Glutamatergic neuron (in vitro differentiated cells): ENCODE data around the gene LBX2. TPM values are rescaled to one million over a fixed set of nuclear protein-coding genes. Genes with fewer than 3 reads are reported as not detected.

Experiments used
- DNase-seq: peaks from one replicate; pipeline ENCODE4 v3.0.0; 2022
- H3K27ac Mint-ChIP-seq: one replicate; pipeline ENCODE4 v1.8.0; 2020; ENCODE audit warnings: mild to moderate bottlenecking, mixed read lengths, inconsistent platforms; ENCODE audit not compliant: unreplicated experiment
- H3K27me3 Mint-ChIP-seq: one replicate; pipeline ENCODE4 v1.8.0; 2020; ENCODE audit warnings: mild to moderate bottlenecking, moderate library complexity, mixed read lengths, inconsistent platforms; ENCODE audit not compliant: unreplicated experiment
- H3K36me3 Mint-ChIP-seq: one replicate; pipeline ENCODE4 v1.8.0; 2020; ENCODE audit warnings: mild to moderate bottlenecking, mixed read lengths, inconsistent platforms; ENCODE audit not compliant: unreplicated experiment
- H3K4me1 Mint-ChIP-seq: one replicate; pipeline ENCODE4 v1.8.0; 2020; ENCODE audit warnings: mild to moderate bottlenecking, low read depth, mixed read lengths, inconsistent platforms; ENCODE audit not compliant: unreplicated experiment
- H3K4me3 Mint-ChIP-seq: one replicate; pipeline ENCODE4 v1.8.0; 2020; ENCODE audit warnings: mild to moderate bottlenecking, mixed read lengths, inconsistent platforms; ENCODE audit not compliant: unreplicated experiment
- H3K9me3 Mint-ChIP-seq: one replicate; pipeline ENCODE4 v1.8.0; 2020; ENCODE audit warnings: mild to moderate bottlenecking, moderate library complexity, mixed read lengths, inconsistent platforms; ENCODE audit not compliant: unreplicated experiment
- total RNA-seq: library from RNA; stranded (reverse); fragmentation: NEBNext Ultra II Directional; extraction: Animal tissue kit (Norgen Biotek cat#: 25700); gene quantifications from one replicate; pipeline ENCODE4 v1.2.1, GENCODE V29; 2021; ENCODE audit not compliant: unreplicated experiment
- TF ChIP-seq, protein P1 (sequence below): fragments of 200-600 bp; sonication (generic); IDR thresholded peaks from one replicate; pipeline ENCODE4 v1.5.0; 2021; ENCODE audit not compliant: partially characterized antibody, unreplicated experiment

Gene LBX2
- total RNA-seq, 1 donor from 2014 or later, result 0.96 TPM

DNA sequence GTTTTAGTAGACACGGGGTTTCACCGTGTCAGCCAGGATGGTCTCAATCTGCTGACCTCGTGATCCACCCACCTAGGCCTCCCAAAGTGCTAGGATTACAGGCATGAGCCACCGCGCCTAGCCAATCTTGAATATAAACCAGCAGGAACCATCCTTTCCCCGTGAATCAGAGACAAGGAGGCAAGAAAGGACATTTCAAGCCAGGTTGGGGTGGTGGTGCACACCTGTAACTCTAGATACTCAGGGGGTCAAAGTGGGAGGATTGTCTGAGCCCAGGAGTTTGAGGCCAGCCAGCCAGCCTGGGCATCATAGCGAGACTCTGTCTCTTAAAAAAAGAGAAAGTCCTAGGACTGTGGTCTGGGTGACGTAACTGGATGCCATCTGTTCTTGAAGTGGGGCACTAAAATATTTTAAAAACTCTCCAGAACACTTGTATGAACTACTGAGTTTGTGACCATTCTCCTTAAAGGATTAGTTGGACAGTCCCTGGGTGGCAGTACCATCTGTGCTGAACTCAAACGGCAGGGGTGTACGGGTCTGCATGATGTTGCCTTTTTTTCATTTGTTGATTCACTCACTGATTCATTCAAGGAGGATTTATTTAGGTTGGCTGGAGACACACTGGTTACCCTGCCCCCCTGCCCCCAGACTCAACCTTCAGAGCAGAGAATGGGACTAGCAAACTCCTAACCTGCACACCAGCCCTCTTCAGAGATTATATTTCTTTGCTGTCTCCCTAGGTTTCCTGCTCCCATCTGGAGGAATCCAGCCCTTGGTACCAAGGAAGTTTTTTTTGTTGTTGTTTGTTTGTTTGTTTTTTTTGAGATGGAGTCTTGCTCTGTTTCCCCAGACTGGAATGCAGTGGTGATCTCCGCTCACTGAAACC is 11.9 kb upstream of the LBX2 start:
- Mint-ChIP-seq H3K36me3 (peaks cover under 1% of the 10 kb centered on the region), H3K4me1 (peaks cover 20% of the 10 kb centered on the region), H3K27me3 (peaks cover 29% of the 10 kb centered on the region), H3K9me3 (peaks cover 32% of the 10 kb centered on the region), H3K4me3 (no peak overlapping the region), H3K27ac (peak overlapping the region; percentile 52)
- TF ChIP-seq, protein P1, sequence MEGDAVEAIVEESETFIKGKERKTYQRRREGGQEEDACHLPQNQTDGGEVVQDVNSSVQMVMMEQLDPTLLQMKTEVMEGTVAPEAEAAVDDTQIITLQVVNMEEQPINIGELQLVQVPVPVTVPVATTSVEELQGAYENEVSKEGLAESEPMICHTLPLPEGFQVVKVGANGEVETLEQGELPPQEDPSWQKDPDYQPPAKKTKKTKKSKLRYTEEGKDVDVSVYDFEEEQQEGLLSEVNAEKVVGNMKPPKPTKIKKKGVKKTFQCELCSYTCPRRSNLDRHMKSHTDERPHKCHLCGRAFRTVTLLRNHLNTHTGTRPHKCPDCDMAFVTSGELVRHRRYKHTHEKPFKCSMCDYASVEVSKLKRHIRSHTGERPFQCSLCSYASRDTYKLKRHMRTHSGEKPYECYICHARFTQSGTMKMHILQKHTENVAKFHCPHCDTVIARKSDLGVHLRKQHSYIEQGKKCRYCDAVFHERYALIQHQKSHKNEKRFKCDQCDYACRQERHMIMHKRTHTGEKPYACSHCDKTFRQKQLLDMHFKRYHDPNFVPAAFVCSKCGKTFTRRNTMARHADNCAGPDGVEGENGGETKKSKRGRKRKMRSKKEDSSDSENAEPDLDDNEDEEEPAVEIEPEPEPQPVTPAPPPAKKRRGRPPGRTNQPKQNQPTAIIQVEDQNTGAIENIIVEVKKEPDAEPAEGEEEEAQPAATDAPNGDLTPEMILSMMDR, result no peak
- DNase-seq, result no peak

- no peaks in the 10 kb centered on the region for H3K36me3 Mint-ChIP-seq
- peaks cover 32% of the 10 kb centered on the region for H3K9me3 Mint-ChIP-seq
- no peak overlapping the region for H3K27ac Mint-ChIP-seq
- peaks cover 20% of the 10 kb centered on the region for H3K4me1 Mint-ChIP-seq
- TF ChIP-seq, protein P1, result no peak
- H3K4me3 Mint-ChIP-seq, result peak overlapping the region; percentile 9
- H3K27me3 Mint-ChIP-seq, result peaks cover 29% of the 10 kb centered on the region
- DNase-seq, result no peak
Observed at GRCh38 chr2:74510272-74510671, 10.9 kb upstream of the LBX2 start.

DNA sequence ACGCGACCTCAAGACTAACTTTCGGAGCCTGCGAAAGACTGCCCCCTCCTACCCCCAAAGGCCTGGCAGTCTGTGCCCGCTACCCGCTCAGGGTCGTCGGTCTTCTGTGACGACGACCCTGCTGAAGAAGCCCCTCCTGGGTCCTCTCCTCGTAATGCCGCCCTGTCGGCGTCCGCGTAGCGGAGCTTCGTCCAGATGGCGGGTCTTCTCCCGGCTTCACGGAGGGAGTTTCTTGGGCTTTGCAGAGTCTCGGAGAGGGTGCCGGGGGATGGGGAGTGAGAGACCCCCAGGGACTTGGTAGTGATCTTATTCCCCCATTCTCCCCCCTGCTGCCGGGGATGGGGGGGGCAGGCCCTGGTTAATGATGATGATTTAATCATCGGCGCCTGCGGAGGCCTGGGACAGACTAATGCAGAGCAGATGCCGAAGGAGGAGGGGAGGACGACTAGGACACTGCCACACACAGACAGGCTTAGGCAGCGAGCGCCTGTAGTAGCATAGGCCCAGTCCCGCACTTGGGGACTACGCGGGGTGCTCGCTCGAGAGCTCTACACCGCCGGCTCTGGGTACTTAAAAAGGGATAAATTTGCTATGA is 8.6 kb upstream of the LBX2 start:
- Mint-ChIP-seq H3K4me1 (peaks cover 20% of the 10 kb centered on the region), H3K27ac (peak overlapping the region; percentile 100), H3K36me3 (peaks cover 8% of the 10 kb centered on the region), H3K9me3 (peaks cover 32% of the 10 kb centered on the region), H3K27me3 (peaks cover 37% of the 10 kb centered on the region), H3K4me3 (peak overlapping the region; percentile 100)
- TF ChIP-seq, protein P1, result no peak
- peak; percentile 81 for DNase-seq

- H3K27me3 Mint-ChIP-seq, result peaks cover 35% of the 10 kb centered on the region
- peak within 1 kb of the TSS; percentile 100 for H3K27ac Mint-ChIP-seq
- DNase-seq, result peak; percentile 97
- peaks cover 8% of the 10 kb centered on the region for H3K36me3 Mint-ChIP-seq
- H3K9me3 Mint-ChIP-seq, result peaks cover 31% of the 10 kb centered on the region
- H3K4me3 Mint-ChIP-seq, result peak within 1 kb of the TSS; percentile 100
- TF ChIP-seq, protein P1, result peak; percentile 60
- peaks cover 17% of the 10 kb centered on the region for H3K4me1 Mint-ChIP-seq
Observed at GRCh38 chr2:74507145-74507925, 7.9 kb upstream of the LBX2 start, which contains the start of gene PCGF1. TSS of gene PCGF1 (minus strand) at chr2:74507695. CDS start at chr2:74507668, 27 bp downstream.
